Measurements from ENCODE around the gene MSL3B.

MSL3B gene

GRCh38 chr2:233844064-233844807, 23.9 kb downstream of the MSL3B start:
- in situ Hi-C loops (cut with HindIII; ENCODE audit: low pct_unique_long_range_greater_than_20kb, low sequenced_read_pairs) (no loop called here), intact Hi-C loops (cut with micrococcal nuclease; ENCODE audit: unreplicated experiment) (no loop called here)
- Histone ChIP-seq H3K9me3 (ENCODE audit: control insufficient read depth, insufficient read depth, low read depth, low read length) (no peaks in the 10 kb centered on the region), H3K27me3 (ENCODE audit: control insufficient read depth, insufficient read depth, low read length) (no peaks in the 10 kb centered on the region), H3K27ac (ENCODE audit: low read length) (no peak overlapping the region), H3K36me3 (ENCODE audit: control insufficient read depth, insufficient read depth, low read length) (peaks cover 51% of the 10 kb centered on the region), H3K4me1 (ENCODE audit: control insufficient read depth, insufficient read depth, low read length) (peaks cover 10% of the 10 kb centered on the region; the same call in 1 of the 2 replicates), H3K4me3 (ENCODE audit: low read depth in 2 of 2, low read length in 2 of 2) (no peak overlapping the region)
- ATAC-seq (no peak), DNase-seq (ENCODE audit: low read depth, low spot score) (no peak)
- POLR2A ChIA-PET, result interaction anchor here (0.5 kb wide), 1 partner anchor 347 kb away, joined by 3 read pairs; no protein-coding TSS in a partner anchor
- TF ChIP-seq TCF7L2 (IDR thresholded peaks at IDR 0.05; ENCODE audit: low read depth, low read length) (no peak), CTCF (IDR thresholded peaks at IDR 0.05) (no peak), POLR2AphosphoS5 (IDR thresholded peaks at IDR 0.05; ENCODE audit: low read depth, low read length) (peak; percentile 17; the same call in 1 of the 2 replicates)
- CTCF ChIA-PET, result no interaction called here
- no TSS peak for BruUV-seq (replicated peaks)

GRCh38 chr2:233841183-233841582, 27.0 kb downstream of the MSL3B start:
- BruUV-seq (replicated peaks), result TSS peak; percentile 50
- ATAC-seq (no peak), DNase-seq (ENCODE audit: low read depth, low spot score) (no peak)
- in situ Hi-C loops (cut with HindIII; ENCODE audit: low pct_unique_long_range_greater_than_20kb, low sequenced_read_pairs) (no loop called here), intact Hi-C loops (cut with micrococcal nuclease; ENCODE audit: unreplicated experiment) (no loop called here)
- CTCF ChIA-PET, result no interaction called here
- H3K27ac ChIP-seq (ENCODE audit: low read length), result peak overlapping the region; percentile 21; the same call in 1 of the 2 replicates
- POLR2A ChIA-PET, result no interaction called here
- no peaks in the 10 kb centered on the region for H3K27me3 ChIP-seq (ENCODE audit: control insufficient read depth, insufficient read depth, low read length)
- peaks cover 46% of the 10 kb centered on the region for H3K36me3 ChIP-seq (ENCODE audit: control insufficient read depth, insufficient read depth, low read length)
- H3K9me3 ChIP-seq (ENCODE audit: control insufficient read depth, insufficient read depth, low read depth, low read length), result no peaks in the 10 kb centered on the region
- no peak for TF ChIP-seq CTCF (IDR thresholded peaks at IDR 0.05)
- TF ChIP-seq TCF7L2 (IDR thresholded peaks at IDR 0.05; ENCODE audit: low read depth, low read length), result no peak
- no peak for TF ChIP-seq POLR2AphosphoS5 (IDR thresholded peaks at IDR 0.05; ENCODE audit: low read depth, low read length)
- no peak for TF ChIP-seq SIN3A (IDR thresholded peaks at IDR 0.05; ENCODE audit: borderline replicate concordance, insufficient read depth, low read depth, low read length)
- TF ChIP-seq REST (IDR thresholded peaks at IDR 0.05; ENCODE audit: insufficient read depth in 1 of 2, low read depth in 2 of 2, low read length in 1 of 2), result no peak
- peaks cover 30% of the 10 kb centered on the region for H3K4me1 ChIP-seq (ENCODE audit: control insufficient read depth, insufficient read depth, low read length)
- H3K4me3 ChIP-seq (ENCODE audit: low read depth in 2 of 2, low read length in 2 of 2), result no peak overlapping the region
